ENCODE results near the gene FGF7.

DNA sequence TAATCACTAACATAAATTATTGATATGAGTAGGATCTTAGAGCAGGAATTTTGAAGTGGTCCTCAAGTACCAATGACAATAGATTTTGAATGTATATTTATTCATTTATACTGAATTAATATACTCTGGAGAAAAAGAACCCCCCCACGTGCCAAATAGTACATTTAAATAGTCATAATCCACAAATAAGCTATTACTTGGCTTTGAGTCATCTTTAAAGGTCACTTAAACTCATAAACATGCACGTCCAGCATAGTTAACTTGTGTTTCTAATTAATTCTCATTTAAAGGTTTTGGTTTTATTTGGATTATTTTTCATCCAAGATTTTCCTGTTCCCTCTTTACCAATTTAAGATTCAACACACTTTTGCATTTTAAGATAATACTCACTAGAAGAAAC, 35.1 kb downstream of the FGF7 start:
- TF ChIP-seq, protein P1, sequence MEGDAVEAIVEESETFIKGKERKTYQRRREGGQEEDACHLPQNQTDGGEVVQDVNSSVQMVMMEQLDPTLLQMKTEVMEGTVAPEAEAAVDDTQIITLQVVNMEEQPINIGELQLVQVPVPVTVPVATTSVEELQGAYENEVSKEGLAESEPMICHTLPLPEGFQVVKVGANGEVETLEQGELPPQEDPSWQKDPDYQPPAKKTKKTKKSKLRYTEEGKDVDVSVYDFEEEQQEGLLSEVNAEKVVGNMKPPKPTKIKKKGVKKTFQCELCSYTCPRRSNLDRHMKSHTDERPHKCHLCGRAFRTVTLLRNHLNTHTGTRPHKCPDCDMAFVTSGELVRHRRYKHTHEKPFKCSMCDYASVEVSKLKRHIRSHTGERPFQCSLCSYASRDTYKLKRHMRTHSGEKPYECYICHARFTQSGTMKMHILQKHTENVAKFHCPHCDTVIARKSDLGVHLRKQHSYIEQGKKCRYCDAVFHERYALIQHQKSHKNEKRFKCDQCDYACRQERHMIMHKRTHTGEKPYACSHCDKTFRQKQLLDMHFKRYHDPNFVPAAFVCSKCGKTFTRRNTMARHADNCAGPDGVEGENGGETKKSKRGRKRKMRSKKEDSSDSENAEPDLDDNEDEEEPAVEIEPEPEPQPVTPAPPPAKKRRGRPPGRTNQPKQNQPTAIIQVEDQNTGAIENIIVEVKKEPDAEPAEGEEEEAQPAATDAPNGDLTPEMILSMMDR (conservative IDR thresholded peaks at IDR 0.05), result no peak
- no peak for TF ChIP-seq ZFX (IDR thresholded peaks at IDR 0.05)
